Peyer's patch (tissue), 4 donors: ENCODE results near the gene ONECUT1. TPM values are rescaled to one million over a fixed set of nuclear protein-coding genes. Genes with fewer than 3 reads are reported as not detected.

Experiments
- DNase-seq, 3 donors: peaks; one replicate each; pipeline ENCODE4 v3.0.0-alpha.2; 2017 to 2019
- H3K27ac ChIP-seq, 4 donors: fragments of 200-600 bp; sonication (generic); one replicate each; pipeline ENCODE4 v1.5.1; 2016 to 2019
- H3K27me3 ChIP-seq, 2 donors: fragments of 200-600 bp; sonication (generic); one replicate each; pipeline ENCODE4 v1.5.1; 2019
- H3K36me3 ChIP-seq, 3 donors: fragments of 200-600 bp; sonication (generic); one replicate each; pipeline ENCODE4 v1.5.1; 2016 to 2019
- H3K4me1 ChIP-seq, 4 donors: fragments of 200-600 bp; sonication (generic); one replicate each; pipeline ENCODE4 v1.5.1; 2016 to 2019
- H3K4me3 ChIP-seq, 4 donors: fragments of 200-600 bp; sonication (generic); 1 replicate in 3 of 4; 2 replicates in 1 of 4; pipeline ENCODE4 v1.5.1; 2016 to 2019; ENCODE audit warnings: mild to moderate bottlenecking in 1 of 4
- H3K9me3 ChIP-seq, 4 donors: fragments of 200-600 bp; sonication (generic); one replicate each; pipeline ENCODE4 v1.5.1; 2016 to 2019; ENCODE audit warnings: mild to moderate bottlenecking in 1 of 4
- CTCF ChIP-seq, 6 experiments: fragments of 450-650 bp in 4 of 6; fragments of 200-600 bp in 2 of 6; sonication (generic) in 1 of 6; IDR thresholded peaks; one replicate each; pipeline ENCODE4 v1.5.1; 2017 to 2019; ENCODE audit warnings: antibody characterized with exemption in 6 of 6, mild to moderate bottlenecking in 3 of 6, moderate library complexity in 1 of 6
- POLR2A ChIP-seq, 2 donors: fragments of 450-650 bp; IDR thresholded peaks; one replicate each; pipeline ENCODE4 v1.5.1; 2017; ENCODE audit warnings: antibody characterized with exemption in 2 of 2, mild to moderate bottlenecking in 2 of 2, moderate library complexity in 2 of 2
- total RNA-seq, 4 donors: library from RNA; depleted of rRNA; stranded (reverse); fragments of >200 nt; gene quantifications; one replicate each; pipeline ENCODE4 v1.1.0, GENCODE V29; 2016

Gene ONECUT1
- total RNA-seq, 4 donors from 2014 or later: not detected

GRCh38 chr15:52808996-52809395, 18.9 kb upstream of the ONECUT1 start:
- Histone ChIP-seq H3K4me1 (peaks cover 3 to 22% (median 12%) of the 10 kb centered on the region in 4 donors), H3K27ac (no peak overlapping the region), H3K9me3 (no peaks in the 10 kb centered on the region), H3K4me3 (no peak overlapping the region), H3K36me3 (no peaks in the 10 kb centered on the region), H3K27me3 (peaks cover 0 to 26% of the 10 kb centered on the region in 2 donors)
- TF ChIP-seq CTCF (IDR thresholded peaks at IDR 0.05) (no peak), POLR2A (IDR thresholded peaks at IDR 0.05) (no peak)
- no peak for DNase-seq

GRCh38 chr15:52808441-52808840, 18.3 kb upstream of the ONECUT1 start:
- Histone ChIP-seq H3K36me3 (no peaks in the 10 kb centered on the region), H3K27me3 (peaks cover 0 to 30% of the 10 kb centered on the region in 2 donors), H3K4me3 (no peak overlapping the region), H3K27ac (no peak overlapping the region), H3K9me3 (no peaks in the 10 kb centered on the region), H3K4me1 (peaks cover 3 to 28% (median 15%) of the 10 kb centered on the region in 4 donors)
- TF ChIP-seq POLR2A (IDR thresholded peaks at IDR 0.05): no peak
- no peak for TF ChIP-seq CTCF (IDR thresholded peaks at IDR 0.05)
- DNase-seq: no peak

GRCh38 chr15:52806284-52806655, 16.1 kb upstream of the ONECUT1 start:
- Histone ChIP-seq H3K27ac (no peak overlapping the region), H3K4me3 (peak overlapping the region in 3 of 4 donors; percentile 38 to 51 (median 44))

GRCh38 chr15:52805351-52806283, 15.5 kb upstream of the ONECUT1 start:
- Histone ChIP-seq H3K36me3 (no peaks in the 10 kb centered on the region), H3K27me3 (peaks cover 0 to 41% of the 10 kb centered on the region in 2 donors), H3K27ac (no peak overlapping the region), H3K9me3 (peaks cover 0 to 6% (median 0%) of the 10 kb centered on the region in 4 donors), H3K4me1 (peaks cover 3 to 29% (median 15%) of the 10 kb centered on the region in 4 donors), H3K4me3 (peak overlapping the region in 3 of 4 donors; percentile 38 to 51 (median 44))
- DNase-seq: no peak
- TF ChIP-seq CTCF (IDR thresholded peaks at IDR 0.05): no peak
- TF ChIP-seq POLR2A (IDR thresholded peaks at IDR 0.05): no peak

More at GRCh38 chr15:52806284-52806655, 16.1 kb upstream of the ONECUT1 start:
- Histone ChIP-seq H3K36me3 (no peaks in the 10 kb centered on the region), H3K9me3 (peaks cover 0 to 6% (median 0%) of the 10 kb centered on the region in 4 donors), H3K4me1 (peaks cover 3 to 29% (median 15%) of the 10 kb centered on the region in 4 donors), H3K27me3 (peaks cover 0 to 34% of the 10 kb centered on the region in 2 donors)
- TF ChIP-seq CTCF (IDR thresholded peaks at IDR 0.05) (no peak), POLR2A (IDR thresholded peaks at IDR 0.05) (no peak)
- DNase-seq: no peak

- H3K4me3 ChIP-seq: peak overlapping the region in 2 of 4 donors; percentile 38 to 44
- H3K27me3 ChIP-seq: peaks cover 0 to 51% of the 10 kb centered on the region in 2 donors
- peaks cover 0 to 6% (median 0%) of the 10 kb centered on the region in 4 donors for H3K9me3 ChIP-seq
- no peaks in the 10 kb centered on the region for H3K36me3 ChIP-seq
- DNase-seq: no peak
- H3K4me1 ChIP-seq: peaks cover 3 to 29% (median 15%) of the 10 kb centered on the region in 4 donors
- TF ChIP-seq CTCF (IDR thresholded peaks at IDR 0.05) (no peak), POLR2A (IDR thresholded peaks at IDR 0.05) (no peak)
- H3K27ac ChIP-seq: no peak overlapping the region
These were observed 14.5 kb upstream of the ONECUT1 start for GRCh38 chr15:52804526-52805081.
